Mucosa of descending colon (tissue), 3 donors: Measurements from ENCODE around the gene LAMA3. TPM values are rescaled to one million over a fixed set of nuclear protein-coding genes. Genes with fewer than 3 reads are reported as not detected.

ENCODE experiments used
- ATAC-seq: fragments of 200-7000 bp; cut with Tn5 transposase; one replicate; pipeline ENCODE4 v1.9.1; 2020; ENCODE audit warnings: mild to moderate bottlenecking, moderate library complexity
- DNase-seq, 3 donors: peaks; one replicate each; pipeline ENCODE4 v3.0.0-alpha.2; 2020
- H3K36me3 ChIP-seq: fragments of 200-600 bp; one replicate; pipeline ENCODE4 v1.8.0; 2021; ENCODE audit warnings: low read depth, mild to moderate bottlenecking
- H3K4me1 ChIP-seq: fragments of 200-600 bp; one replicate; pipeline ENCODE4 v1.8.0; 2021; ENCODE audit warnings: low read depth, mild to moderate bottlenecking
- H3K4me3 ChIP-seq: fragments of 200-600 bp; one replicate; pipeline ENCODE4 v1.8.0; 2021; ENCODE audit warnings: mild to moderate bottlenecking
- H3K9me3 ChIP-seq: fragments of 200-600 bp; one replicate; pipeline ENCODE4 v1.8.0; 2021; ENCODE audit warnings: mild to moderate bottlenecking
- CTCF ChIP-seq: fragments of 200-600 bp; IDR thresholded peaks from one replicate; pipeline ENCODE4 v1.8.0; 2022; ENCODE audit warnings: antibody characterized with exemption, mild to moderate bottlenecking
- intact Hi-C, 2 donors: fragments of 100-400 bp; cut with DNase I in 1 of 2; cut with micrococcal nuclease in 1 of 2; formaldehyde crosslinking; loops; one replicate each; pipeline versions ENCODE4 v1.11.0 to v1.11.1; 2022; cut with DNase I, micrococcal nuclease
- total RNA-seq, 3 donors: library from RNA; stranded (reverse); fragmentation: NEBNext Ultra II Directional in 2 of 3; extraction: Animal tissue kit (Norgen Biotek cat#: 25700) in 2 of 3; gene quantifications; one replicate each; pipeline versions ENCODE4 v1.2.1 to v1.2.4, GENCODE V29; 2021 to 2023
- donor health status: DM: no; HTN: no; CAD: no; lungs with moderate emphysema.
- donor health status: DM: no; HTN: no; CAD: no.
- donor health status: DM: no; HTN: yes; CAD: no.

Gene LAMA3
- total RNA-seq, 3 donors from 2014 or later, result 29.0 to 62.0 (median 49.0) TPM

DNA sequence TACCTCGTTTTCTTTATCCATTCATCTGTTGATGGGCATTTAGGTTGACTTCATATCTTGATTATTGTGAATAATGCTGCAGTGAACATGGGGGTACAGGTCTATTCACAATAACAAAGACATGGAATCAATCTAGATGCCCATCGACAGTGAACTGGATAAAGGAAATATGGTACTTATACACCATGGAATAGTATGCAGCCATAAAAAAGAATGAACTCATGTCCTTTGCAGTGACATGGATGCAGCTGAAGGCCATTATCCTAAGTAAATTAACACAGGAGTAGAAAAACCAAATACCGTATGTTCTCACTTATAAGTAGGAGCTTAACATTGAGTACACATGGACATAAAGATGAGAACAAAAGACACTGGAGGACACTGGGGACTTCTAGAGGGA is 111.6 kb downstream of the LAMA3 start:
- Histone ChIP-seq H3K36me3 (no peaks in the 10 kb centered on the region), H3K4me1 (no peaks in the 10 kb centered on the region), H3K4me3 (no peak overlapping the region), H3K9me3 (no peaks in the 10 kb centered on the region)
- no peak for TF ChIP-seq CTCF
- DNase-seq (no peak), ATAC-seq (no peak)
- intact Hi-C loops, result no loop called here

GRCh38 chr18:23802817-23803216 is 113.6 kb downstream of the LAMA3 start:
- Histone ChIP-seq H3K36me3 (no peaks in the 10 kb centered on the region), H3K4me3 (no peak overlapping the region), H3K9me3 (no peaks in the 10 kb centered on the region), H3K4me1 (no peaks in the 10 kb centered on the region)
- intact Hi-C loops, result no loop called here
- ATAC-seq, result no peak
- no peak for DNase-seq
- TF ChIP-seq CTCF, result no peak

DNA sequence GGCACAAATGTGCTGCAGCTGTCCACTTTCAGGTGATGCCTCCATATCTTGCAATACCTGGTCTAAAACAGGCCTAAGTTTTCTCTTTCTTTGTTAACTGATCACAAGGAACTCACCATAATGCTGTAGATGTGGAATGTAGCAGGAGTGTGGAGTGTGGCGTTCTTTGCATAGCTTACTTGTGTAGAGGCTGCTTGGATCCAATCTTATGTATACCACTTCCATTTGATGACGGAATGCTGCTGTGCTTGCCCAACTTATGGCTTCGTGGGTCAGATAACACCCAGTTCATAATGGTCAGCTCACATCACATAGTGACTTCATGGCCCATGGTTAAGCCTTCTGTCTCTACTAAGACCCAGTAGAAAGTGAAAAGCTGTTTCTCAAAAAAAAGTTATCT is 114.5 kb downstream of the LAMA3 start:
- ATAC-seq, result no peak

DNA sequence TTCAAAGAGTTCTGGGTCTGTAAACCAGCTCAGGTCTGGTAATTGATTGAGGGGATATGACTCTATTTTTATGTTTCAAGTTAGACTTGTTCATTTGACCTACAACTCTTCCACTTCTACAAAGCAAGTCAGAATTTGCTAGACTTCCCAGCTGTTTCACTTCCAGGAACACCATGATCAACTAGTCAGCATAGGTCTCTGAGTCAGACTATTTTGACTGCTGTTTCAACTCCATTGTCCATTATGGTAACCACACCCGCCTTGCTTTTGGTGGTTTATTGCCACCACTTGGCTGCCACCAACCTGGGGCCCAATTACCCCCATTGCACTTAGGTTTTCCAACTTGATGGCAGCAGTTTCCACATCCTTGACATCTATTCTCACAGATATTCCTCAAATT is 116.6 kb downstream of the LAMA3 start:
- intact Hi-C loops, result no loop called here
- Histone ChIP-seq H3K4me3 (no peak overlapping the region), H3K9me3 (no peaks in the 10 kb centered on the region), H3K4me1 (no peaks in the 10 kb centered on the region), H3K36me3 (no peaks in the 10 kb centered on the region)
- no peak for TF ChIP-seq CTCF
- DNase-seq (no peak), ATAC-seq (peak; percentile 72)

More for the DNA sequence above, 114.5 kb downstream of the LAMA3 start:
- intact Hi-C loops, result no loop called here
- H3K9me3 ChIP-seq, result no peaks in the 10 kb centered on the region
- TF ChIP-seq CTCF, result no peak
- DNase-seq, result no peak
- no peaks in the 10 kb centered on the region for H3K36me3 ChIP-seq
- no peaks in the 10 kb centered on the region for H3K4me1 ChIP-seq
- H3K4me3 ChIP-seq, result no peak overlapping the region

- Histone ChIP-seq H3K36me3 (no peaks in the 10 kb centered on the region), H3K9me3 (no peaks in the 10 kb centered on the region), H3K4me1 (no peaks in the 10 kb centered on the region), H3K4me3 (no peak overlapping the region)
- intact Hi-C loops, result no loop called here
- ATAC-seq, result no peak
- no peak for TF ChIP-seq CTCF
- no peak for DNase-seq
These were observed 120.2 kb downstream of the LAMA3 start for GRCh38 chr18:23809415-23809814.

- ATAC-seq (no peak), DNase-seq (peak in 1 of 3 donors; percentile 7)
- H3K4me3 ChIP-seq, result no peak overlapping the region
- intact Hi-C loops, result loop anchor here (5.0 to 10.0 kb wide), 2 partner anchors 186 to 188 kb away; no protein-coding TSS in a partner anchor
- no peaks in the 10 kb centered on the region for H3K4me1 ChIP-seq
- TF ChIP-seq CTCF, result no peak
- H3K36me3 ChIP-seq, result no peaks in the 10 kb centered on the region
- H3K9me3 ChIP-seq, result no peaks in the 10 kb centered on the region
These were observed 121.1 kb downstream of the LAMA3 start for GRCh38 chr18:23810396-23810795.
